PC-3 (cell line): Measurements from ENCODE around the gene C2. TPM values are rescaled to one million over a fixed set of nuclear protein-coding genes. Genes with fewer than 3 reads are reported as not detected.

Experiments
- ATAC-seq: fragments of 200-7000 bp; cut with Tn5 transposase; 2 replicates; pipeline ENCODE4 v1.9.1; 2020; ENCODE audit warnings: mild to moderate bottlenecking, moderate library complexity
- BruUV-seq: library from RNA; stranded (reverse); fragments of 400-500 nt; replicated peaks from 2 replicates; lab custom pipeline; 2021; lab: Mats Ljungman, UMichigan
- CTCF ChIA-PET: fragments of 300-600 bp; sonication (Branson Sonifier 250); formaldehyde crosslinking; loops from one replicate; lab custom pipeline; 2022; ENCODE audit warnings: antibody characterized with exemption; lab: Charles Lee
- POLR2A ChIA-PET: fragments of 300-600 bp; sonication (Branson Sonifier 250); formaldehyde crosslinking; loops from one replicate; lab custom pipeline; 2022; ENCODE audit warnings: antibody characterized with exemption; ENCODE audit not compliant: unreplicated experiment; lab: Charles Lee
- DNase-seq: peaks from one replicate; pipeline ENCODE4 v3.0.0-alpha.2; 2015
- H2AFZ ChIP-seq: fragments of 300-600 bp; sonication (generic); 2 replicates; pipeline ENCODE4 v1.6.0; 2016; ENCODE audit warnings: antibody characterized with exemption, low read length
- H3F3A ChIP-seq: fragments of 300-600 bp; sonication (generic); one replicate; pipeline ENCODE4 v1.6.0; 2017; ENCODE audit warnings: antibody characterized with exemption, low read length, control low read depth, mild to moderate bottlenecking; ENCODE audit not compliant: unreplicated experiment
- H3K27ac ChIP-seq: fragments of 300-600 bp; sonication (generic); 2 replicates; pipeline ENCODE4 v1.5.1; 2016; ENCODE audit warnings: mild to moderate bottlenecking, low read length
- H3K27me3 ChIP-seq: fragments of 300-600 bp; sonication (generic); 2 replicates; pipeline ENCODE4 v1.6.1; 2016; ENCODE audit warnings: low read length, mixed read lengths
- H3K36me3 ChIP-seq: fragments of 300-600 bp; sonication (generic); 2 replicates; pipeline ENCODE4 v1.6.1; 2016; ENCODE audit warnings: low read depth, mixed run types, low read length, mixed read lengths
- H3K4me1 ChIP-seq: fragments of 300-600 bp; sonication (generic); 2 replicates; pipeline ENCODE4 v1.5.1; 2016; ENCODE audit warnings: low read length; ENCODE audit not compliant: insufficient read depth
- H3K4me2 ChIP-seq: fragments of 300-600 bp; sonication (generic); 2 replicates; pipeline ENCODE4 v1.6.0; 2016; ENCODE audit warnings: low read length
- H3K4me3 ChIP-seq: fragments of 300-600 bp; sonication (generic); 2 replicates; pipeline ENCODE4 v1.5.1; 2016; ENCODE audit warnings: mild to moderate bottlenecking, low read length, mixed read lengths
- H3K79me2 ChIP-seq: fragments of 300-600 bp; sonication (generic); 2 replicates; pipeline ENCODE4 v1.6.1; 2017; ENCODE audit warnings: low read length, mixed read lengths
- H3K9ac ChIP-seq: fragments of 300-600 bp; sonication (generic); 2 replicates; pipeline ENCODE4 v1.6.0; 2016; ENCODE audit warnings: mild to moderate bottlenecking, low read length
- H3K9me2 ChIP-seq: fragments of 300-600 bp; sonication (generic); replicated peaks from 2 replicates; pipeline ENCODE4 v1.6.1; 2016; ENCODE audit warnings: mixed run types, low read length, mixed read lengths
- H3K9me3 ChIP-seq: fragments of 300-600 bp; sonication (generic); 2 replicates; pipeline ENCODE4 v1.6.1; 2016; ENCODE audit warnings: low read length, mixed read lengths
- H4K20me1 ChIP-seq: fragments of 300-600 bp; sonication (generic); 2 replicates; pipeline ENCODE4 v1.6.1; 2016; ENCODE audit warnings: low read length, mixed read lengths
- EZH2 ChIP-seq: fragments of 300-600 bp; sonication (generic); IDR thresholded peaks from one replicate; pipeline ENCODE4 v1.6.1; 2017; ENCODE audit warnings: antibody characterized with exemption, mild to moderate bottlenecking, low read length; ENCODE audit not compliant: unreplicated experiment
- EZH2phosphoT487 ChIP-seq: fragments of 300-600 bp; sonication (generic); IDR thresholded peaks from 2 replicates; pipeline ENCODE4 v1.6.1; 2018; ENCODE audit warnings: mild to moderate bottlenecking, antibody characterized with exemption, low read length, borderline replicate concordance
- intact Hi-C: fragments of 100-400 bp; cut with micrococcal nuclease; formaldehyde crosslinking; loops from 2 replicates; pipeline ENCODE4 v1.9.0; 2023
- total RNA-seq: library from RNA; depleted of rRNA; stranded (reverse); fragments of >200 nt; gene quantifications from 2 replicates; pipeline ENCODE4 v1.2.3, GENCODE V29; 2014
- TF ChIP-seq, protein P1 (sequence below): fragments of 300-600 bp; sonication (generic); conservative IDR thresholded peaks from 2 replicates; pipeline ENCODE4 v1.5.1; 2017; ENCODE audit warnings: antibody characterized with exemption, low read depth, mild to moderate bottlenecking, low read length

Gene C2
- total RNA-seq, 1 experiment from 2014 or later = not detected

DNA sequence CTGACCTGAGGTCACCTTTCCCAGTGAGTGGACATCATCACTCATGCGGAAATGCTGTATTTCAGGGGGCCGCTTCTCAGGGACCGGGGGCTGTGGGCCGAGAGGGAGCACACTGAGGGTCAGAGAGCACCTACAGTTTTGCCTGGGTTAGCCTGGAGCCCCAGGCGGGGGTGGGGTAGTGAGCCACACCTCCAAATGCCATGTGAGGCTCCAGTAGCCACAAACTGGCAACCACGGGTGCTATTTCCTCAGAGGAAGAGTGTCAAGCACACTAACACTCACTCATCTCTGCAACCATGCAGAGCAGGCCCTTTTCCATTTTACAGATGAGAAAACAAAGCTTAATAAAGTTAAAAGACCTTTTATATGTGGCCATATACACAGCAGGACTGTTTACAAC lies 34.7 kb upstream of the C2 start:
- Histone ChIP-seq H3K4me2 (peak overlapping the region; percentile 41; the same call in 1 of the 2 replicates), H3K27ac (peak overlapping the region; percentile 56), H3K4me3 (no peak overlapping the region), H3F3A (peaks cover 4% of the 10 kb centered on the region), H3K79me2 (peaks cover 16% of the 10 kb centered on the region), H3K27me3 (no peaks in the 10 kb centered on the region), H3K9me3 (no peaks in the 10 kb centered on the region), H3K36me3 (peaks cover 40% of the 10 kb centered on the region), H3K9me2 (no peaks in the 10 kb centered on the region), H4K20me1 (no peaks in the 10 kb centered on the region), H2AFZ (no peak overlapping the region), H3K9ac (no peak overlapping the region), H3K4me1 (peaks cover 20% of the 10 kb centered on the region)
- POLR2A ChIA-PET = no interaction called here
- CTCF ChIA-PET = no interaction called here
- intact Hi-C loops = no loop called here
- TF ChIP-seq EZH2phosphoT487 (no peak), EZH2 (no peak)
- TF ChIP-seq, protein P1, sequence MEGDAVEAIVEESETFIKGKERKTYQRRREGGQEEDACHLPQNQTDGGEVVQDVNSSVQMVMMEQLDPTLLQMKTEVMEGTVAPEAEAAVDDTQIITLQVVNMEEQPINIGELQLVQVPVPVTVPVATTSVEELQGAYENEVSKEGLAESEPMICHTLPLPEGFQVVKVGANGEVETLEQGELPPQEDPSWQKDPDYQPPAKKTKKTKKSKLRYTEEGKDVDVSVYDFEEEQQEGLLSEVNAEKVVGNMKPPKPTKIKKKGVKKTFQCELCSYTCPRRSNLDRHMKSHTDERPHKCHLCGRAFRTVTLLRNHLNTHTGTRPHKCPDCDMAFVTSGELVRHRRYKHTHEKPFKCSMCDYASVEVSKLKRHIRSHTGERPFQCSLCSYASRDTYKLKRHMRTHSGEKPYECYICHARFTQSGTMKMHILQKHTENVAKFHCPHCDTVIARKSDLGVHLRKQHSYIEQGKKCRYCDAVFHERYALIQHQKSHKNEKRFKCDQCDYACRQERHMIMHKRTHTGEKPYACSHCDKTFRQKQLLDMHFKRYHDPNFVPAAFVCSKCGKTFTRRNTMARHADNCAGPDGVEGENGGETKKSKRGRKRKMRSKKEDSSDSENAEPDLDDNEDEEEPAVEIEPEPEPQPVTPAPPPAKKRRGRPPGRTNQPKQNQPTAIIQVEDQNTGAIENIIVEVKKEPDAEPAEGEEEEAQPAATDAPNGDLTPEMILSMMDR = no peak
- DNase-seq = no peak
- no peak for ATAC-seq
- BruUV-seq = no TSS peak

DNA sequence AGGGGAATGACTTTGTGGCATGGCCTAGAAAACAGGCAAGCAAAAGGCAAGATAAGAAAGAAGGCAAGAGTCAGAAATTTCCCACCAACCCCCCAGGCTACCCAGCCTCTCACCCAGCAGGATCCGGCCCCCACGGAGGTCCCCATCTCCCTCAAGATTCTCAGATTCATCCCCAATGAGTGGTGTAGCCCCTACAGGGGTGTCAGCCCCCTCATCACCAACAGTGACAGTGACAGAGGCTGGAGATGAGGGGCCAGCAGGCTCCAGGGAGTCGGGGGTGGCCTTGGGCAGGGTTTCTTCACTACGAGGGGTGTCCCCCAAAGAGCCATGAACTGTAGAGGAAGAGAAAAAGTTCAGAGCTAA lies 31.0 kb upstream of the C2 start:
- Histone ChIP-seq H3K27me3 (no peaks in the 10 kb centered on the region), H3K9ac (peak overlapping the region; percentile 81), H4K20me1 (no peaks in the 10 kb centered on the region), H3K9me3 (no peaks in the 10 kb centered on the region), H3K4me3 (peak overlapping the region; percentile 81), H3K9me2 (no peaks in the 10 kb centered on the region), H3K79me2 (peaks cover 34% of the 10 kb centered on the region), H3F3A (peaks cover 4% of the 10 kb centered on the region), H2AFZ (peak overlapping the region; percentile 70), H3K27ac (no peak overlapping the region), H3K36me3 (peaks cover 19% of the 10 kb centered on the region), H3K4me2 (peak overlapping the region; percentile 95), H3K4me1 (peaks cover 33% of the 10 kb centered on the region)
- intact Hi-C loops = loop anchor here (5.0 kb wide), 1 partner anchor 34 kb away; the partner anchor contains the start of gene NEU1
- ATAC-seq = no peak
- TF ChIP-seq EZH2phosphoT487 (no peak), EZH2 (no peak)
- TF ChIP-seq, protein P1 = no peak
- POLR2A ChIA-PET = interaction anchor here (0.6 kb wide), 1 partner anchor 55 kb away, joined by 3 read pairs; no protein-coding TSS in a partner anchor
- CTCF ChIA-PET = no interaction called here
- BruUV-seq = no TSS peak
- DNase-seq = no peak
